HG03460 (cell line): Measurements from ENCODE around the gene CCNYL1.

ENCODE experiments used
- ATAC-seq: cut with Tn5 transposase; IDR thresholded peaks from one replicate; pipeline ENCODE4 v1.9.1; 2021; ENCODE audit not compliant: unreplicated experiment

The CCNYL1 gene

DNA sequence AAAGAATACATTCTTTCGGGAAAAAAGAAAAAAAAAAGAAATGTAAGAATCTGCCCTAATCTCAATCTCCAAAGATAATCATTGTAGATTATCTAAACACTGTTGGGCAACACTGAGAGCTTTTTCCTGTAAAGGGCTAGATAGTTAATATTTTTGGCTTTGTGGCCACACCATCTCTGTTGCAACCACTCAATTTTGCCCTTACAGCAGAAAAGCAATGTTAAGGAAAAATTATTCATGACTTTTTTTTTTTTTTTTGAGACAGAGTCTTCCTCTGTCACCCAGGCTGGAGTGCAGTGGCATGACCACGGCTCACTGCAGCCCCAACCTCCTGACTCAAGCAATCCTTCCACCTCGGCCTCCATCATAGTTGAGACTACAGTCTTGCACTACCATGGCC is 75.6 kb downstream of the CCNYL1 start:
- no peak for ATAC-seq

DNA sequence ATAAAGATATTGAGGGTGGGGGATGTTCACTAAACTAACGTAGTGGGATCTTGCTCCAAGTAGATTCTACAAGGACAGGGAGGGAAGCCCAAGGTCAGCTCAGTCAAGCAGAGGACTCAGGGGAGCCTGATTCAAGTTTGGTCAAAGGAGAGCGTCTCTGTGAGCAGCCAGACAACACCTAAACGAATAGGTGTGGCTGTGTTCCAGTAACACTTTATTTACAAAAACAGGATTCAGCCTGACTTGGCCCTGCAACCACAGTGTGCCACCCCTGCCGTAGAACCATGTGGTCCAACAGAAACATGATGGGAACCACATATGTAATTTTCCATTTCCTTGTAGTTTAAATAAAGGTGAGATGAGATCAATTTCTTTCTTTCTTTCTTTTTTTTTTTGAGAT is 76.4 kb downstream of the CCNYL1 start:
- no peak for ATAC-seq

DNA sequence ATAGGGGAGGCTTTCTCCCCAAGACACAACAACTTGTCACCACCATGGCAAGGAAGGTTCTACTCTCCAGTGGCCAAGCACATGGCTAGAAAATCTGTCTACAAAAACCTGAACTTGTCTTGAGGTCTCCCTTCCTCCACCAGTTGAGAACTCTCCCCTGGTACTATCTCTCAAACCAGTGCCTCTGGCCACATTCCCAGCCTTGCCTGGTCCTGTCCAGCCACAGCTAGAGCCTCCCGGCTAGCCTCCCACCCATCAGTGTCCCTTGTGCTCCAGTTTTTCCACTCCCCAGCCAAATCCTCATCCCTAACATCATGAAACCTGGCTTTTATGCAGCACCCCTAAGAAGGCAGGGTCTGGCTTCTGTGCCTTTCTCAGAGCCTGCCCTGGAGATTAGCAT is 79.5 kb downstream of the CCNYL1 start:
- no peak for ATAC-seq

GRCh38 chr2:207791579-207792243 is 80.3 kb downstream of the CCNYL1 start:
- ATAC-seq, result no peak

GRCh38 chr2:207792244-207792785 is 80.9 kb downstream of the CCNYL1 start:
- ATAC-seq, result no peak

- no peak for ATAC-seq
Observed at GRCh38 chr2:207796585-207797350, 85.3 kb downstream of the CCNYL1 start.

- ATAC-seq, result no peak
Observed at GRCh38 chr2:207801259-207801658, 89.8 kb downstream of the CCNYL1 start.

DNA sequence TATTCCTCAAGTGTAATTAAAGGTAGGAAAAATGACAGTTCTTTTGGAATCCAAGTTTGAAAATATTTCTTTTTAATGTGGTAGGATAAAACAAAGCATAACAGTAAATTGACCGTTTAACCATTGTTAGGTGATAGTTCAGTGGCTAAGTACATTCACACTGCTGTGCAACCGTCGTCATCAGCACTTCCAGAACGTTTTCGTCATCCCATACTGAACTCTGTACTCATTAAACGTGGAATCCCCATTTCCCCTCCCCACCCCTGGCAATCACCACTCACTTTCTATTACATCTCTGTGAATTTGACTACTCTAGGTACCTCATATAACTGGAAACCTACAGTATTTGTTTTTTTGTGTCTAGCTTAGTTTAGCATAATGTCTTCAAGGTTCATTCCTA is 91.2 kb downstream of the CCNYL1 start:
- no peak for ATAC-seq
